ENCODE data around the gene REELD1. TPM values are rescaled to one million over a fixed set of nuclear protein-coding genes. Genes with fewer than 3 reads are reported as not detected.
A peak's percentile ranks its signal among the peaks of the same experiment; 100 is the strongest.

The REELD1 gene
- total RNA-seq, 4 donors from 2014 or later = 0.97 TPM; not detected in 3

GRCh38 chr4:146175541-146176453, 38.5 kb upstream of the REELD1 start, which contains the start of gene LSM6:
LSM6 (plus strand) TSS chr4:146175718; CDS start chr4:146182922, 7,204 bp downstream.
- peaks cover 35 to 44% of the 10 kb centered on the region in 2 donors for H3K4me1 ChIP-seq
- intact Hi-C loops (cut with DNase I; ENCODE audit: low total_unique reads) = loop anchor here (5.0 to 10.0 kb wide), 5 partner anchors 228 to 551 kb away; partner anchors contain the start of gene SLC10A7

GRCh38 chr4:146176891-146177290, 37.4 kb upstream of the REELD1 start:
- Histone ChIP-seq H3K36me3 (no peaks in the 10 kb centered on the region), H3K27me3 (no peaks in the 10 kb centered on the region), H3K4me1 (peaks cover 42 to 51% of the 10 kb centered on the region in 2 donors), H3K27ac (peak overlapping the region in 1 of 4 donors; percentile 81), H3K9me3 (no peaks in the 10 kb centered on the region), H3K4me3 (peak overlapping the region; percentile 83 to 90 (median 88))
- in situ Hi-C loops (cut with MboI; ENCODE audit: low sequenced_read_pairs in 4 of 4) (no loop called here), intact Hi-C loops (cut with DNase I; ENCODE audit: low total_unique reads) (loop anchor here (5.0 to 10.0 kb wide), 5 partner anchors 230 to 552 kb away; partner anchors contain the start of gene SLC10A7)
- ATAC-seq = no peak
- TF ChIP-seq POLR2A (IDR thresholded peaks at IDR 0.05) = no peak
- no peak for TF ChIP-seq CTCF (IDR thresholded peaks at IDR 0.05 in 4 of 5, conservative IDR thresholded peaks at IDR 0.05 in 1 of 5)
- DNase-seq = no peak

More at GRCh38 chr4:146175541-146176453, 38.5 kb upstream of the REELD1 start, which contains the start of gene LSM6:
- peak within 1 kb of the TSS; percentile 83 to 90 (median 88) for H3K4me3 ChIP-seq
- DNase-seq (peak; percentile 76 to 82), ATAC-seq (peak; percentile 94 to 96)
- H3K27me3 ChIP-seq = no peaks in the 10 kb centered on the region
- H3K9me3 ChIP-seq = no peaks in the 10 kb centered on the region
- in situ Hi-C loops (cut with MboI; ENCODE audit: low sequenced_read_pairs in 4 of 4) = no loop called here
- H3K27ac ChIP-seq = peak within 1 kb of the TSS; percentile 81 to 93 (median 88)
- TF ChIP-seq POLR2A (IDR thresholded peaks at IDR 0.05) = peak; percentile 61 to 69
- TF ChIP-seq CTCF (IDR thresholded peaks at IDR 0.05 in 4 of 5, conservative IDR thresholded peaks at IDR 0.05 in 1 of 5) = peak in 2 of 5 experiments; percentile 34 to 40
- H3K36me3 ChIP-seq = no peaks in the 10 kb centered on the region

GRCh38 chr4:146178126-146178525, 36.2 kb upstream of the REELD1 start:
- Histone ChIP-seq H3K4me3 (no peak overlapping the region), H3K9me3 (no peaks in the 10 kb centered on the region), H3K27me3 (no peaks in the 10 kb centered on the region), H3K36me3 (no peaks in the 10 kb centered on the region), H3K27ac (no peak overlapping the region), H3K4me1 (peaks cover 51 to 60% of the 10 kb centered on the region in 2 donors)
- DNase-seq (no peak), ATAC-seq (no peak)
- intact Hi-C loops (cut with DNase I; ENCODE audit: low total_unique reads) (loop anchor here (5.0 to 10.0 kb wide), 5 partner anchors 231 to 553 kb away; partner anchors contain the start of gene SLC10A7), in situ Hi-C loops (cut with MboI; ENCODE audit: low sequenced_read_pairs in 4 of 4) (no loop called here)
- no peak for TF ChIP-seq CTCF (IDR thresholded peaks at IDR 0.05 in 4 of 5, conservative IDR thresholded peaks at IDR 0.05 in 1 of 5)
- TF ChIP-seq POLR2A (IDR thresholded peaks at IDR 0.05) = no peak

- no peaks in the 10 kb centered on the region for H3K9me3 ChIP-seq
- TF ChIP-seq CTCF (IDR thresholded peaks at IDR 0.05 in 4 of 5, conservative IDR thresholded peaks at IDR 0.05 in 1 of 5) (no peak), POLR2A (IDR thresholded peaks at IDR 0.05) (no peak)
- H3K27ac ChIP-seq = peak overlapping the region; percentile 11 to 49 (median 28)
- in situ Hi-C loops (cut with MboI; ENCODE audit: low sequenced_read_pairs in 4 of 4) = no loop called here
- H3K4me3 ChIP-seq = no peak overlapping the region
- H3K4me1 ChIP-seq = peaks cover 56 to 61% of the 10 kb centered on the region in 2 donors
- intact Hi-C loops (cut with DNase I; ENCODE audit: low total_unique reads) = loop anchor here (5.0 to 10.0 kb wide), 5 partner anchors 233 to 555 kb away; partner anchors contain the start of gene SLC10A7
- ATAC-seq (no peak), DNase-seq (no peak)
- no peaks in the 10 kb centered on the region for H3K27me3 ChIP-seq
- H3K36me3 ChIP-seq = peaks cover 0 to 5% of the 10 kb centered on the region in 2 donors
Observed at GRCh38 chr4:146179784-146180370, 34.5 kb upstream of the REELD1 start.

Measured in gastrocnemius medialis (tissue), 4 donors.